ENCODE data around the gene ADSS1. TPM values are rescaled to one million over a fixed set of nuclear protein-coding genes. Genes with fewer than 3 reads are reported as not detected.
A peak's percentile ranks its signal among the peaks of the same experiment; 100 is the strongest.

ADSS1 gene
- total RNA-seq, 1 donor from 2014 or later: 3.7 TPM

- no peaks in the 10 kb centered on the region for H3K9me3 Mint-ChIP-seq (ENCODE audit: unreplicated experiment)
- no peak for TF ChIP-seq CTCF (IDR thresholded peaks at IDR 0.05)
- H3K4me3 Mint-ChIP-seq (ENCODE audit: unreplicated experiment): no peak overlapping the region
- no peaks in the 10 kb centered on the region for H3K4me1 Mint-ChIP-seq (ENCODE audit: unreplicated experiment)
- H3K27me3 Mint-ChIP-seq (ENCODE audit: unreplicated experiment): no peaks in the 10 kb centered on the region
- H3K27ac Mint-ChIP-seq (ENCODE audit: unreplicated experiment): no peak overlapping the region
- H3K36me3 Mint-ChIP-seq (ENCODE audit: unreplicated experiment): peaks cover 17% of the 10 kb centered on the region
- no peak for DNase-seq (ENCODE audit: extremely low spot score, unreplicated experiment)
Measured at GRCh38 chr14:104715416-104715815, 8.6 kb upstream of the ADSS1 start.

GRCh38 chr14:104715871-104716270 is 8.2 kb upstream of the ADSS1 start:
- Mint-ChIP-seq H3K27ac (ENCODE audit: unreplicated experiment) (no peak overlapping the region), H3K27me3 (ENCODE audit: unreplicated experiment) (no peaks in the 10 kb centered on the region), H3K4me1 (ENCODE audit: unreplicated experiment) (no peaks in the 10 kb centered on the region), H3K36me3 (ENCODE audit: unreplicated experiment) (peaks cover 17% of the 10 kb centered on the region), H3K4me3 (ENCODE audit: unreplicated experiment) (no peak overlapping the region), H3K9me3 (ENCODE audit: unreplicated experiment) (no peaks in the 10 kb centered on the region)
- DNase-seq (ENCODE audit: extremely low spot score, unreplicated experiment): no peak
- no peak for TF ChIP-seq CTCF (IDR thresholded peaks at IDR 0.05)

- Mint-ChIP-seq H3K9me3 (ENCODE audit: unreplicated experiment) (no peaks in the 10 kb centered on the region), H3K27ac (ENCODE audit: unreplicated experiment) (no peak overlapping the region), H3K27me3 (ENCODE audit: unreplicated experiment) (no peaks in the 10 kb centered on the region), H3K4me3 (ENCODE audit: unreplicated experiment) (no peak overlapping the region), H3K36me3 (ENCODE audit: unreplicated experiment) (peaks cover 17% of the 10 kb centered on the region), H3K4me1 (ENCODE audit: unreplicated experiment) (peaks cover 6% of the 10 kb centered on the region)
- DNase-seq (ENCODE audit: extremely low spot score, unreplicated experiment): no peak
- no peak for TF ChIP-seq CTCF (IDR thresholded peaks at IDR 0.05)
Measured at GRCh38 chr14:104717137-104717536, 6.9 kb upstream of the ADSS1 start.

GRCh38 chr14:104717646-104718045 is 6.4 kb upstream of the ADSS1 start:
- H3K4me3 Mint-ChIP-seq (ENCODE audit: unreplicated experiment): no peak overlapping the region
- H3K27me3 Mint-ChIP-seq (ENCODE audit: unreplicated experiment): no peaks in the 10 kb centered on the region
- no peak for DNase-seq (ENCODE audit: extremely low spot score, unreplicated experiment)
- peaks cover 11% of the 10 kb centered on the region for H3K4me1 Mint-ChIP-seq (ENCODE audit: unreplicated experiment)
- no peak overlapping the region for H3K27ac Mint-ChIP-seq (ENCODE audit: unreplicated experiment)
- no peaks in the 10 kb centered on the region for H3K9me3 Mint-ChIP-seq (ENCODE audit: unreplicated experiment)
- no peak for TF ChIP-seq CTCF (IDR thresholded peaks at IDR 0.05)
- peaks cover 17% of the 10 kb centered on the region for H3K36me3 Mint-ChIP-seq (ENCODE audit: unreplicated experiment)

- Mint-ChIP-seq H3K9me3 (ENCODE audit: unreplicated experiment) (no peaks in the 10 kb centered on the region), H3K36me3 (ENCODE audit: unreplicated experiment) (peaks cover 17% of the 10 kb centered on the region), H3K27ac (ENCODE audit: unreplicated experiment) (peak overlapping the region; percentile 27), H3K4me3 (ENCODE audit: unreplicated experiment) (no peak overlapping the region), H3K27me3 (ENCODE audit: unreplicated experiment) (no peaks in the 10 kb centered on the region), H3K4me1 (ENCODE audit: unreplicated experiment) (peaks cover 11% of the 10 kb centered on the region)
- no peak for TF ChIP-seq CTCF (IDR thresholded peaks at IDR 0.05)
- no peak for DNase-seq (ENCODE audit: extremely low spot score, unreplicated experiment)
Measured at GRCh38 chr14:104718147-104718546, 5.9 kb upstream of the ADSS1 start.

All from osteocyte (in vitro differentiated cells).